MG63 (cell line): Measurements from ENCODE around the gene KIFAP3. TPM values are rescaled to one million over a fixed set of nuclear protein-coding genes. Genes with fewer than 3 reads are reported as not detected.
"Not testable (repeated sequence)": the region's sequence is repeated elsewhere in the genome, so short reads cannot be mapped to it uniquely, and the experiment has no call there.

Experiments used
- DNase-seq: peaks from one replicate; pipeline ENCODE4 v3.0.0-alpha.2; 2020
- H3K27me3 ChIP-seq: fragments of 250-450 bp; sonication (Bioruptor Pico); 2 replicates; pipeline ENCODE4 v1.5.1; 2020; ENCODE audit warnings: mild to moderate bottlenecking, moderate library complexity
- H3K36me3 ChIP-seq: fragments of 250-450 bp; sonication (Bioruptor Pico); 2 replicates; pipeline ENCODE4 v1.5.1; 2020; ENCODE audit warnings: mild to moderate bottlenecking, moderate library complexity
- H3K4me3 ChIP-seq: fragments of 250-450 bp; sonication (Bioruptor Pico); 2 replicates; pipeline ENCODE4 v1.5.1; 2020; ENCODE audit warnings: mild to moderate bottlenecking, moderate library complexity
- H3K9me3 ChIP-seq: fragments of 250-450 bp; sonication (Bioruptor Pico); 2 replicates; pipeline ENCODE4 v1.5.1; 2020; ENCODE audit warnings: mild to moderate bottlenecking, moderate library complexity
- total RNA-seq: library from RNA; depleted of rRNA; stranded (reverse); fragments of >200 nt; shearing (Covaris generic); gene quantifications from 2 replicates; pipeline ENCODE4 v1.2.3, GENCODE V29; 2014; ENCODE audit warnings: low replicate concordance

KIFAP3 gene
- total RNA-seq, 1 experiment from 2014 or later, result 13.8 TPM

- peak overlapping the region; percentile 66 for H3K4me3 ChIP-seq
- H3K27me3 ChIP-seq, result no peaks in the 10 kb centered on the region
- H3K9me3 ChIP-seq, result no peaks in the 10 kb centered on the region
- no peak for DNase-seq
- H3K36me3 ChIP-seq, result no peaks in the 10 kb centered on the region
Observed at GRCh38 chr1:170073893-170074249, 624 bp downstream of the KIFAP3 start.

GRCh38 chr1:170071378-170071777, 3.1 kb downstream of the KIFAP3 start:
- no peaks in the 10 kb centered on the region for H3K9me3 ChIP-seq
- H3K36me3 ChIP-seq, result no peaks in the 10 kb centered on the region
- no peaks in the 10 kb centered on the region for H3K27me3 ChIP-seq
- DNase-seq, result no peak
- H3K4me3 ChIP-seq, result no peak overlapping the region

- H3K4me3 ChIP-seq, result no peak overlapping the region
Observed at GRCh38 chr1:170068923-170069322, 5.6 kb downstream of the KIFAP3 start.

GRCh38 chr1:170067253-170067819, 7.2 kb downstream of the KIFAP3 start:
- DNase-seq, result no peak
- no peak overlapping the region for H3K4me3 ChIP-seq
- no peaks in the 10 kb centered on the region for H3K36me3 ChIP-seq
- H3K27me3 ChIP-seq, result no peaks in the 10 kb centered on the region
- peaks cover 7% of the 10 kb centered on the region for H3K9me3 ChIP-seq

More at GRCh38 chr1:170068923-170069322, 5.6 kb downstream of the KIFAP3 start:
- no peaks in the 10 kb centered on the region for H3K27me3 ChIP-seq
- no peak for DNase-seq
- no peaks in the 10 kb centered on the region for H3K36me3 ChIP-seq
- no peaks in the 10 kb centered on the region; the same call in none of the 2 replicates for H3K9me3 ChIP-seq

DNA sequence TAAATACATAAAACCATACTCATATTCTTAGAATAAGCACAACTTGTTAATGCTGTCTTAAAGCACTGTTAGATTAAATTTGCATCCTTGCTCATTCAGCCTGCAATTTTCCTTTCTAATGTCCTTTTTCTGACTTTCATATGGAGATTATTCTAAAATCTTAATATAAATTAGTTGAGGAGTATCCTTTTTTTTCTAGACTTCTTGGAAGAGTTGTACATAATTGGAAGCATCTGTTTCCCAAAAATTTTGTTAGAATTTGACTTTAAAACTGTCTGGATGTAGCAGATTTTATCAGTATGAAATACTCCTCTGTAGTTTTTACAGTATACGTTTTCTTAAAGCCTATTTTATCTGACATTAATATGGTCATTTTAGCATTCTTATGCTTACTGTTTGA, 9.7 kb downstream of the KIFAP3 start:
- H3K27me3 ChIP-seq, result no peaks in the 10 kb centered on the region
- no peak overlapping the region for H3K4me3 ChIP-seq

DNA sequence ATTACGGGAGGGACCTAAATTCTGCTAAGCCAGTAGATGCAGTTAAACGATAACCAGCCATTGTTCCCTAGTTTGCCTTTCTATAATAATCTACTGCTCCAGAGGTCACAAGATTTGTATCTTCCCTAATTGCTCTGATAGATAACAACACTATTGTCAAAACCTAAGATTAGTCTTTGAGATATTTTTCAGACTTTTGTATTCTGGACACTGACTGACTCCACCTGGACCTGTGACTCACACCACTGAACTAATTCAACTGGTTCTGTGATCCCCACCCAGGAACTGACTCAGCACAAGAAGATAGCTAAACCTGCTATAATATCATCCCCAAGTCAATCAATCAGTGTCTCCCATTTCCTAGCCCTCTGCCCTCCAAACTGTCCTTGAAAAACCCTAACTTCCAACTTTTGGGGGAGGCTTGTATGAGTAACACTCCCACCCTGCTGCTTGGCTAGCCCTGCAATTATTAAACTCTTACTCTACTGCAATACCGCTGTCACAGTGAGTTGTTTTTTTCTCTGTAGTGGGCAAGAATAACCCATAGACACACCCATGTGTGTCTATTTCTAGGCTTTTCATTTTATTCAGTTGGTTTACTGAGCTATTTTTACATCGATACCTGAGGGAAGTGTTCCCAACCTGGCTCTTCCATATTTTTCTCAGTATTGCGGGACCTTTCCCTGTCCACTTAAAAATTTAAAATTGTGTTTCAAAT, 11.2 kb downstream of the KIFAP3 start:
- no peaks in the 10 kb centered on the region for H3K36me3 ChIP-seq
- H3K9me3 ChIP-seq, result peaks cover 7% of the 10 kb centered on the region
- no peak for DNase-seq
- H3K27me3 ChIP-seq, result no peaks in the 10 kb centered on the region
- no peak overlapping the region for H3K4me3 ChIP-seq

More for the DNA sequence above, 9.7 kb downstream of the KIFAP3 start:
- Histone ChIP-seq H3K9me3 (peaks cover 7% of the 10 kb centered on the region), H3K36me3 (no peaks in the 10 kb centered on the region)
- DNase-seq, result no peak

- H3K4me3 ChIP-seq, DNase-seq, H3K9me3 ChIP-seq, H3K27me3 ChIP-seq, H3K36me3 ChIP-seq: not testable (repeated sequence)
Observed at GRCh38 chr1:170061676-170062075, 12.8 kb downstream of the KIFAP3 start.

DNA sequence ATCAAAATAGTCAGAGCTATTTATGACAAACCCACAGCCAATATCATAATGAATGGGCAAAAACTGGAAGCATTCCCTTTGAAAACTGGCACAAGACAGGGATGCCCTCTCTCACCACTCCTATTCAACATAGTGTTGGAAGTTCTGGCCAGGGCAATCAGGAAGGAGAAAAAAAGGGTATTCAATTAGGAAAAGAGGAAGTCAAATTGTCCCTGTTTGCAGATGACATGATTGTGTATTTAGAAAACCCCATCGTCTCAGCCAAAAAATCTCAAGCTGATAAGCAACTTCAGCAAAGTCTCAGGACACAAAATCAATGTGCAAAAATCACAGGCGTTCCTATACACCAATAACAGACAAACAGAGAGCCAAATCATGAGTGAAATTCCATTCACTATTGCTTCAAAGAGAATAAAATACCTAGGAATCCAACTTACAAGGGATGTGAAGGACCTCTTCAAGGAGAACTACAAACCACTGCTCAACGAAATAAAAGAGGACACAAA, 14.4 kb downstream of the KIFAP3 start:
- DNase-seq, H3K36me3 ChIP-seq, H3K27me3 ChIP-seq, H3K9me3 ChIP-seq, H3K4me3 ChIP-seq: not testable (repeated sequence)

DNA sequence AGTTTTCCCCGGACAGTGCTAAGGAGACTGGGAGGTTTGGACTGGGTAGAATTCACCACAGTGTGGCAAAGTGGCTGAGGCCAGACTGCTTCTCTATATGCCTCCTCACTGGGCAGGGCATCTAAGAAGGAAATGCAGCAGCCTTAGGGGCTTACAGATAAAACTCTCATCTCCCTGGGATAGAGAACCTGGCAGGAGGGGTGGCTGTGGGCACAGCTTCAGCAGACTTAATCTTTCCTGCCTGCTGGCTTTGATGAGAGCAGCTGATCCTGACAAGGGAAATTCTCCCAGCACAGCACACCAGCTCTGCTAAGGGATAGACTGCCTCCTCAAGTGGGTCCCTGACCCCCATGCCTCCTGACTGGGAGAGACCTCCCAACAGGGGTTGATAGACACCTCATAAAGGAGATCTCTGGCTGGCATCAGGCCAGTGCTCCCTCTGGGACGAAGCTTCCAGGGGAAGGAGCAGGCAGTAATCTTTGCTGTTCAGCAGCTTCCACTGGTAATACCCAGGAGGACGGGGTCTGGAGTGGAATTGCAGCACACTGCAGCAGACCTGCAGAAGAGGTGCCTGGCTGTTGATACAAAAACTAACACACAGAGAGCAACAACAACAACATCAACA, 25.2 kb downstream of the KIFAP3 start:
- H3K36me3 ChIP-seq, result no peaks in the 10 kb centered on the region
- H3K9me3 ChIP-seq, result peaks cover 3% of the 10 kb centered on the region; the same call in 1 of the 2 replicates
- H3K27me3 ChIP-seq, result no peaks in the 10 kb centered on the region
- no peak overlapping the region for H3K4me3 ChIP-seq
- no peak for DNase-seq

DNA sequence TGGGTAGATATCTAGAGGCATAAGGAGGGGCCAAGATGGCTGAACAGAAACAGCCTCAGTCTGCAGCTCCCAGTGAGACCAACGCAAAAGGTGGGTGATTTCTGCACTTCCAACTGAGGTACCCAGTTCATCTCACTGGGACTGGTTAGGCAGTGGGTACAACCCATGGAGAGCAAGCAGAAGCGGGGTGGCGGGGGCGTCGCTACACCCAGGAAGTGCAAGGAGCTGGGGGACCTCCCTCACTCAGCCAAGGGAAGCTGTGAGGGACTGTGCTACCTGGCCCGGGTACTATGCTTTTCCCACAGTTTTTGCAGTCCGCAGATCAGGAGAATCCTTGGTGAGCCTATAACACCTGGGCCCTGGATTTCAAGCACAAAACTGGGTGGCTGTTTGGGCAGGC, 26.0 kb downstream of the KIFAP3 start:
- no peak for DNase-seq
- Histone ChIP-seq H3K9me3 (peaks cover 3% of the 10 kb centered on the region; the same call in 1 of the 2 replicates), H3K36me3 (no peaks in the 10 kb centered on the region), H3K27me3 (no peaks in the 10 kb centered on the region), H3K4me3 (no peak overlapping the region)

- H3K27me3 ChIP-seq, result no peaks in the 10 kb centered on the region
- H3K36me3 ChIP-seq, result no peaks in the 10 kb centered on the region
- H3K4me3 ChIP-seq, result no peak overlapping the region
- no peak for DNase-seq
- H3K9me3 ChIP-seq, result no peaks in the 10 kb centered on the region
Observed at GRCh38 chr1:170044187-170044586, 30.3 kb downstream of the KIFAP3 start.

- no peak for DNase-seq
- H3K27me3 ChIP-seq, result no peaks in the 10 kb centered on the region
Observed at GRCh38 chr1:170041423-170042192, 32.9 kb downstream of the KIFAP3 start.

DNA sequence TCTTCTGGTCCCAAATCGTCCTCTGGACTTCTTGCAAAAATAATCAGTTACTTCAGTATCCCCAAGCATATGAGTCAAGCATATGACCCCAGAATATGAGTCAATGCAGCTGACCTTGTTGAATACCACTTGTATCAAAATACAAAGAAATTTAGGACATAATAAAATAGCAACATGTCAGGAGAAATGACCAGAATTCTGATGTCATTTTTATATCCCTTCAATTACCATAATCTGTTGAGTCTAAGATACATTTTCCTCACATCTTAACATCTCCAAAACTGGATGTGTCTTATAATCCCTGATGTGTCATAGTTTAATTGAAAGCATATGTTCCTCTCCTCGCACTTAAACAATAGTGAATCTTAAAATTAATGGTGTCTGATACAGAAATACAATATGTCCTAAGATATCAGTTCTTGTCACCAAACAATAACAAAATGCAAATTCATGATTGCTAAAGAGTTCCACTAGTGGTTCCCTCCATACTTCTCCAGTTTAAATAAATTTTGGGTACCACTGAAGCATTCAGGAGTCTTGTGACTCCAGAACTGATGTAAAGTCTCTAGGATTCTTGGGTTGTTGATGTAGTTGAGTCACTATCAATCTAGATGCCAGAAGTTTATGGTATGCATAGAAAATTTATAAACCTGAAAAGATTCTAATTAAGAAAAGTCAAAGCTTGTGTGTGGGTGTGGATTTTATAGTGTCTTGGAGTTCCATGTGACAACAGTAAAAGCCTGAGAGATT, 41.8 kb downstream of the KIFAP3 start:
- Histone ChIP-seq H3K9me3 (peaks cover 5% of the 10 kb centered on the region), H3K36me3 (no peaks in the 10 kb centered on the region), H3K27me3 (no peaks in the 10 kb centered on the region), H3K4me3 (no peak overlapping the region)
- no peak for DNase-seq

More at GRCh38 chr1:170041423-170042192, 32.9 kb downstream of the KIFAP3 start:
- Histone ChIP-seq H3K9me3 (no peaks in the 10 kb centered on the region), H3K36me3 (no peaks in the 10 kb centered on the region), H3K4me3 (no peak overlapping the region)

- Histone ChIP-seq H3K4me3 (no peak overlapping the region), H3K36me3 (no peaks in the 10 kb centered on the region; the same call in 1 of the 2 replicates), H3K9me3 (peaks cover 11% of the 10 kb centered on the region), H3K27me3 (no peaks in the 10 kb centered on the region)
- DNase-seq, result no peak
Observed at GRCh38 chr1:170030212-170030611, 44.3 kb downstream of the KIFAP3 start.

DNA sequence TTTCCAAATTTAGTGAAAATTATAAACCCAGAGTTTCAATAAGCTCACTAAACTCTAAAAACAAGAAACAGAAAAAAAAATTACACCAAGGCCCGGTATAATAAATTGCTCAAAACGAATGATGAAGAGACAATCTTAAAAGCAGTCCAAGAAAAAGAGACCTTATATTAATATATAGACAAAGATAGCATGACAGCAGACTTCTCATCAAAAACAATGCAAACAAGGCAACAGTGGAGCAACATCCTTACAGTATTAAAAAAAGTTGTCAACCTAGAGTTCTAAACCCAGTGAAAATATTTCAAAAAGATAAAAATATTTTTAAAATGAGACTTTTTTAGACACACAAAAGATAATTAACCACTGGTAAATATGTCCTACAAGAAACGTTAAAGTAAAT, 46.7 kb downstream of the KIFAP3 start:
- Histone ChIP-seq H3K9me3 (peaks cover 11% of the 10 kb centered on the region), H3K4me3 (no peak overlapping the region), H3K27me3 (no peaks in the 10 kb centered on the region), H3K36me3 (no peaks in the 10 kb centered on the region; the same call in 1 of the 2 replicates)
- DNase-seq, result no peak

- H3K36me3 ChIP-seq, result no peaks in the 10 kb centered on the region
- H3K9me3 ChIP-seq, result no peaks in the 10 kb centered on the region
- H3K27me3 ChIP-seq, result no peaks in the 10 kb centered on the region
- no peak for DNase-seq
- H3K4me3 ChIP-seq, result no peak overlapping the region
Observed at GRCh38 chr1:170020859-170021258, 53.6 kb downstream of the KIFAP3 start.
